Measurements from ENCODE around the gene GNG7. TPM values are rescaled to one million over a fixed set of nuclear protein-coding genes. Genes with fewer than 3 reads are reported as not detected.
A peak's percentile ranks its signal among the peaks of the same experiment; 100 is the strongest.

The GNG7 gene
- total RNA-seq (2021) (9.6 to 14.3 TPM (median 13.2 TPM) in 3 replicates), Bru-seq, nascent RNA (percentile 38 among the genes with signal in this experiment)
- long read RNA-seq, experiment 1, full-length matches to known transcripts: 42 of 59 reads
- long read RNA-seq, experiment 1, partial matches to known transcripts: 4 of 59 reads
- long read RNA-seq, experiment 1, other reads (novel, unspliced or antisense): 13 of 59 reads
- long read RNA-seq, experiment 2, full-length matches to known transcripts: 5 of 19 reads
- long read RNA-seq, experiment 2, partial matches to known transcripts: 3 of 19 reads
- long read RNA-seq, experiment 2, other reads (novel, unspliced or antisense): 11 of 19 reads
- long read RNA-seq, experiment 3, partial matches to known transcripts: 0 of 5 reads
- long read RNA-seq, experiment 3, other reads (novel, unspliced or antisense): 5 of 5 reads

DNA sequence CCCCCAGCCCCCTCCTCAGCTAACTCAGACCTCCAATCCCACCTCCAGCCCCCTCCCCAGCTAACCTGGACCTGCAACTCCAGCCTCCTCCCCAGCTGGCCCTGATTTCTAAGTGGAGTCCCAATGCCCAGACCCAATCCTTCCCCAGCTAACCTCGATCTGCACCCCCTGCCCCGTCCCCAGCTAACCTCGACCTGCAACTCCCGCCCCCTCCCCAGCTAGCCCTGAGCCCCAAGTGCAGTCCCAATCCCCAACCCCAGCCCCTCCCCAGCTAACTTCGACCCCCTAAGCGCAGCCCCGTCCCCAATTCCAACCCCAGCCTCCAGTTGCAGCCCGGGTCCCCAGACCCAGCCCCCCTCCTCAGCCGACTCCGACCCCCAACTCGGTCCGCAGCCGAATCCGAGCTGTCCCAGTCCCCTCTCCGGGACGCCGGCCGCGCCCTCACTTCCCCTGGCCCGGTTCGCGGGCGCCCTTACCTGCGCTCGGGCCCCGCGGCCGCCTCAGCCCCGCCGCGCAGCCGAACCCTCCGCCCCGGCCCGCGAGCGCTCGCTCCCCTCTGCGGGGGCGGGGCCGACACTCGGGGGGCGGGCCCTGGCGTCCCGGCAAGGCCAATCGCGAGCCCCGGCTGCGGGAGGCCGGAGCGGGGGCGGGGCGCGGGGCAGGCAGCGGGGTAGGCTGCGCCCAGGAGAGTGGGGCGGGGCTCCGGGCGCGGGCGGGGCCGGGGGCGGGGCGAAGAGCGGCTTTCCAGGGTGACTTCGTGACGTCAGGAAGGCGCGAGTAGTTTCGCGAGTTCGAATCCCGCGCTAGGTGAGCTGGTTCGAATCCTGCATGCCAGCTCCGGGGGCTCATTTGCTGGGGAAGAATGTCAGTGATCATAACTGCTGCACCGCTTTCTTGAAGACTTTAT, at the start of gene GNG7:
GNG7 (minus strand) TSS at position 525 of the 907 bp plus-strand sequence. CDS start 182,006 bp downstream, outside the sequence.
- H3K36me3 Mint-ChIP-seq: no peaks in the 10 kb centered on the region
- CTCF ChIA-PET: interaction anchor here (0.6 to 2.1 kb wide), 13 partner anchors 9 to 531 kb away, joined by 3 to 13 read pairs (median 4); partner anchors contain the start of genes SGTA and ZNF555
- DNase-seq (ENCODE audit: low spot score): peak; percentile 96
- H3K27me3 Mint-ChIP-seq (ENCODE audit: low read depth): peaks cover 24% of the 10 kb centered on the region
- ATAC-seq: peak; percentile 99
- peak within 1 kb of the TSS; percentile 53; the same call in 1 of the 2 replicates for H3K27ac Mint-ChIP-seq
- TF ChIP-seq NFYB (CRISPR knock-in tag; conservative IDR thresholded peaks at IDR 0.05; ENCODE audit: low read depth): peak; percentile 67
- peak; percentile 97 for TF ChIP-seq SP1 (CRISPR knock-in tag; conservative IDR thresholded peaks at IDR 0.05)
- no peak for TF ChIP-seq ELF4 (CRISPR knock-in tag; IDR thresholded peaks at IDR 0.05; ENCODE audit: low read depth)
- TF ChIP-seq, protein P1, sequence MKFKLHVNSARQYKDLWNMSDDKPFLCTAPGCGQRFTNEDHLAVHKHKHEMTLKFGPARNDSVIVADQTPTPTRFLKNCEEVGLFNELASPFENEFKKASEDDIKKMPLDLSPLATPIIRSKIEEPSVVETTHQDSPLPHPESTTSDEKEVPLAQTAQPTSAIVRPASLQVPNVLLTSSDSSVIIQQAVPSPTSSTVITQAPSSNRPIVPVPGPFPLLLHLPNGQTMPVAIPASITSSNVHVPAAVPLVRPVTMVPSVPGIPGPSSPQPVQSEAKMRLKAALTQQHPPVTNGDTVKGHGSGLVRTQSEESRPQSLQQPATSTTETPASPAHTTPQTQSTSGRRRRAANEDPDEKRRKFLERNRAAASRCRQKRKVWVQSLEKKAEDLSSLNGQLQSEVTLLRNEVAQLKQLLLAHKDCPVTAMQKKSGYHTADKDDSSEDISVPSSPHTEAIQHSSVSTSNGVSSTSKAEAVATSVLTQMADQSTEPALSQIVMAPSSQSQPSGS (CRISPR knock-in tag; IDR thresholded peaks at IDR 0.05; ENCODE audit: borderline replicate concordance, low read depth): no peak
- TF ChIP-seq, protein P2, sequence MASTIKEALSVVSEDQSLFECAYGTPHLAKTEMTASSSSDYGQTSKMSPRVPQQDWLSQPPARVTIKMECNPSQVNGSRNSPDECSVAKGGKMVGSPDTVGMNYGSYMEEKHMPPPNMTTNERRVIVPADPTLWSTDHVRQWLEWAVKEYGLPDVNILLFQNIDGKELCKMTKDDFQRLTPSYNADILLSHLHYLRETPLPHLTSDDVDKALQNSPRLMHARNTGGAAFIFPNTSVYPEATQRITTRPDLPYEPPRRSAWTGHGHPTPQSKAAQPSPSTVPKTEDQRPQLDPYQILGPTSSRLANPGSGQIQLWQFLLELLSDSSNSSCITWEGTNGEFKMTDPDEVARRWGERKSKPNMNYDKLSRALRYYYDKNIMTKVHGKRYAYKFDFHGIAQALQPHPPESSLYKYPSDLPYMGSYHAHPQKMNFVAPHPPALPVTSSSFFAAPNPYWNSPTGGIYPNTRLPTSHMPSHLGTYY (CRISPR knock-in tag; IDR thresholded peaks at IDR 0.05): no peak
- no peak for TF ChIP-seq ZNF671 (CRISPR knock-in tag; IDR thresholded peaks at IDR 0.05)
- TF ChIP-seq, protein P3, sequence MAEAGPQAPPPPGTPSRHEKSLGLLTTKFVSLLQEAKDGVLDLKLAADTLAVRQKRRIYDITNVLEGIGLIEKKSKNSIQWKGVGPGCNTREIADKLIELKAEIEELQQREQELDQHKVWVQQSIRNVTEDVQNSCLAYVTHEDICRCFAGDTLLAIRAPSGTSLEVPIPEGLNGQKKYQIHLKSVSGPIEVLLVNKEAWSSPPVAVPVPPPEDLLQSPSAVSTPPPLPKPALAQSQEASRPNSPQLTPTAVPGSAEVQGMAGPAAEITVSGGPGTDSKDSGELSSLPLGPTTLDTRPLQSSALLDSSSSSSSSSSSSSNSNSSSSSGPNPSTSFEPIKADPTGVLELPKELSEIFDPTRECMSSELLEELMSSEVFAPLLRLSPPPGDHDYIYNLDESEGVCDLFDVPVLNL (CRISPR knock-in tag; IDR thresholded peaks at IDR 0.05; ENCODE audit: borderline replicate concordance, low read depth): no peak
- TF ChIP-seq, protein P4, sequence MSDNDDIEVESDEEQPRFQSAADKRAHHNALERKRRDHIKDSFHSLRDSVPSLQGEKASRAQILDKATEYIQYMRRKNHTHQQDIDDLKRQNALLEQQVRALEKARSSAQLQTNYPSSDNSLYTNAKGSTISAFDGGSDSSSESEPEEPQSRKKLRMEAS (CRISPR knock-in tag; IDR thresholded peaks at IDR 0.05): no peak
- no peak for TF ChIP-seq JUN (CRISPR knock-in tag; IDR thresholded peaks at IDR 0.05)
- TF ChIP-seq SOX15 (CRISPR knock-in tag; IDR thresholded peaks at IDR 0.05): no peak
- peak; percentile 48; the same call in 1 of the 2 replicates for TF ChIP-seq CREM (CRISPR knock-in tag; IDR thresholded peaks at IDR 0.05)
- TF ChIP-seq ZBTB21 (CRISPR knock-in tag; IDR thresholded peaks at IDR 0.05; ENCODE audit: borderline replicate concordance): 0 out of 2 replicates have a peak, but pooled peaks have one; percentile 52
- TF ChIP-seq, protein P5, sequence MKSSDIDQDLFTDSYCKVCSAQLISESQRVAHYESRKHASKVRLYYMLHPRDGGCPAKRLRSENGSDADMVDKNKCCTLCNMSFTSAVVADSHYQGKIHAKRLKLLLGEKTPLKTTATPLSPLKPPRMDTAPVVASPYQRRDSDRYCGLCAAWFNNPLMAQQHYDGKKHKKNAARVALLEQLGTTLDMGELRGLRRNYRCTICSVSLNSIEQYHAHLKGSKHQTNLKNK (CRISPR knock-in tag; IDR thresholded peaks at IDR 0.05): 0 out of 2 replicates have a peak, but pooled peaks have one; percentile 20
- TF ChIP-seq, protein P6, sequence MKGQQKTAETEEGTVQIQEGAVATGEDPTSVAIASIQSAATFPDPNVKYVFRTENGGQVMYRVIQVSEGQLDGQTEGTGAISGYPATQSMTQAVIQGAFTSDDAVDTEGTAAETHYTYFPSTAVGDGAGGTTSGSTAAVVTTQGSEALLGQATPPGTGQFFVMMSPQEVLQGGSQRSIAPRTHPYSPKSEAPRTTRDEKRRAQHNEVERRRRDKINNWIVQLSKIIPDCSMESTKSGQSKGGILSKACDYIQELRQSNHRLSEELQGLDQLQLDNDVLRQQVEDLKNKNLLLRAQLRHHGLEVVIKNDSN (CRISPR knock-in tag; IDR thresholded peaks at IDR 0.05): no peak
- H3K4me1 Mint-ChIP-seq: peaks cover 16% of the 10 kb centered on the region
- no peaks in the 10 kb centered on the region for H3K9me3 Mint-ChIP-seq
- POLR2A ChIA-PET: interaction anchor here (0.7 to 1.4 kb wide), 4 partner anchors 18 to 1129 kb away, joined by 3 to 9 read pairs (median 5); no protein-coding TSS in a partner anchor
- H3K4me3 Mint-ChIP-seq: peak within 1 kb of the TSS; percentile 79

DNA sequence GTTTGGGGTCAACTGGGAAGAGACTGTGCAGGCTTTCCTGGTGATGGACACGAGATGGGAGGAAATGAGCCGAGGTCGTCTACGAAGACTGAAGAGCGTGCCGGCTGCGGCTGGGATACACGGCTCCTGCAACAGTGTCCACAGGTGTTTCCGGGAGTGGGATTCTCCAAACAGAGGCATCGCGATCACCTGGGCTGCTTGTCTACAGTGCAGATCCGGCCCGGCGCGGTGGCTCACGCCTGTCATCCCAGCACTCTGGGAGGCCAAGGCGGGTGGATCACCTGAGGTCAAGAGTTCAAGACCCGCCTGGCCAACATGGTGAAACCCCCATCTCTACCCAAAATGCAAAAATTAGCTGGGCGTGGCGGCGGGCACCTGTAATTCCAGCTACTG, 48.9 kb upstream of the GNG7 start:
- DNase-seq (ENCODE audit: low spot score) (no peak), ATAC-seq (no peak)
- Mint-ChIP-seq H3K9me3 (no peaks in the 10 kb centered on the region), H3K4me3 (no peak overlapping the region), H3K27me3 (ENCODE audit: low read depth) (peaks cover 9% of the 10 kb centered on the region), H3K36me3 (peaks cover 17% of the 10 kb centered on the region), H3K4me1 (no peaks in the 10 kb centered on the region), H3K27ac (no peak overlapping the region)
- ChIA-PET CTCF (interaction anchor here (0.6 to 2.3 kb wide), 2 partner anchors 103 to 499 kb away, joined by 4 to 16 read pairs; no protein-coding TSS in a partner anchor), POLR2A (interaction anchor here (0.7 kb wide), 1 partner anchor 136 kb away, joined by 3 read pairs; no protein-coding TSS in a partner anchor)
- TF ChIP-seq, protein P7, sequence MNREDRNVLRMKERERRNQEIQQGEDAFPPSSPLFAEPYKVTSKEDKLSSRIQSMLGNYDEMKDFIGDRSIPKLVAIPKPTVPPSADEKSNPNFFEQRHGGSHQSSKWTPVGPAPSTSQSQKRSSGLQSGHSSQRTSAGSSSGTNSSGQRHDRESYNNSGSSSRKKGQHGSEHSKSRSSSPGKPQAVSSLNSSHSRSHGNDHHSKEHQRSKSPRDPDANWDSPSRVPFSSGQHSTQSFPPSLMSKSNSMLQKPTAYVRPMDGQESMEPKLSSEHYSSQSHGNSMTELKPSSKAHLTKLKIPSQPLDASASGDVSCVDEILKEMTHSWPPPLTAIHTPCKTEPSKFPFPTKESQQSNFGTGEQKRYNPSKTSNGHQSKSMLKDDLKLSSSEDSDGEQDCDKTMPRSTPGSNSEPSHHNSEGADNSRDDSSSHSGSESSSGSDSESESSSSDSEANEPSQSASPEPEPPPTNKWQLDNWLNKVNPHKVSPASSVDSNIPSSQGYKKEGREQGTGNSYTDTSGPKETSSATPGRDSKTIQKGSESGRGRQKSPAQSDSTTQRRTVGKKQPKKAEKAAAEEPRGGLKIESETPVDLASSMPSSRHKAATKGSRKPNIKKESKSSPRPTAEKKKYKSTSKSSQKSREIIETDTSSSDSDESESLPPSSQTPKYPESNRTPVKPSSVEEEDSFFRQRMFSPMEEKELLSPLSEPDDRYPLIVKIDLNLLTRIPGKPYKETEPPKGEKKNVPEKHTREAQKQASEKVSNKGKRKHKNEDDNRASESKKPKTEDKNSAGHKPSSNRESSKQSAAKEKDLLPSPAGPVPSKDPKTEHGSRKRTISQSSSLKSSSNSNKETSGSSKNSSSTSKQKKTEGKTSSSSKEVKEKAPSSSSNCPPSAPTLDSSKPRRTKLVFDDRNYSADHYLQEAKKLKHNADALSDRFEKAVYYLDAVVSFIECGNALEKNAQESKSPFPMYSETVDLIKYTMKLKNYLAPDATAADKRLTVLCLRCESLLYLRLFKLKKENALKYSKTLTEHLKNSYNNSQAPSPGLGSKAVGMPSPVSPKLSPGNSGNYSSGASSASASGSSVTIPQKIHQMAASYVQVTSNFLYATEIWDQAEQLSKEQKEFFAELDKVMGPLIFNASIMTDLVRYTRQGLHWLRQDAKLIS (CRISPR knock-in tag; IDR thresholded peaks at IDR 0.05; ENCODE audit: borderline replicate concordance): no peak
- TF ChIP-seq JAZF1 (CRISPR knock-in tag; IDR thresholded peaks at IDR 0.05) (no peak), ZNF219 (CRISPR knock-in tag; IDR thresholded peaks at IDR 0.05; ENCODE audit: borderline replicate concordance) (no peak), ZNF396 (CRISPR knock-in tag; IDR thresholded peaks at IDR 0.05; ENCODE audit: borderline replicate concordance) (no peak), GTF2I (CRISPR knock-in tag; conservative IDR thresholded peaks at IDR 0.05) (no peak)
- TF ChIP-seq, protein P8, sequence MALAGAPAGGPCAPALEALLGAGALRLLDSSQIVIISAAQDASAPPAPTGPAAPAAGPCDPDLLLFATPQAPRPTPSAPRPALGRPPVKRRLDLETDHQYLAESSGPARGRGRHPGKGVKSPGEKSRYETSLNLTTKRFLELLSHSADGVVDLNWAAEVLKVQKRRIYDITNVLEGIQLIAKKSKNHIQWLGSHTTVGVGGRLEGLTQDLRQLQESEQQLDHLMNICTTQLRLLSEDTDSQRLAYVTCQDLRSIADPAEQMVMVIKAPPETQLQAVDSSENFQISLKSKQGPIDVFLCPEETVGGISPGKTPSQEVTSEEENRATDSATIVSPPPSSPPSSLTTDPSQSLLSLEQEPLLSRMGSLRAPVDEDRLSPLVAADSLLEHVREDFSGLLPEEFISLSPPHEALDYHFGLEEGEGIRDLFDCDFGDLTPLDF (CRISPR knock-in tag; IDR thresholded peaks at IDR 0.05): no peak

Data from WTC11 (cell line).